ENCODE data around the gene CORO1A.
"Not testable (repeated sequence)": the region's sequence is repeated elsewhere in the genome, so short reads cannot be mapped to it uniquely, and the experiment has no call there.

The CORO1A gene

GRCh38 chr16:30170145-30170544, 13.3 kb upstream of the CORO1A start:
- DNase-seq (ENCODE audit: low read depth in 3 of 3), result not testable (repeated sequence)

- DNase-seq (ENCODE audit: low read depth in 3 of 3), result no peak
These were observed 10.3 kb upstream of the CORO1A start for GRCh38 chr16:30173054-30173453.

GRCh38 chr16:30176876-30177275, 6.5 kb upstream of the CORO1A start:
- not testable (repeated sequence) for DNase-seq (ENCODE audit: low read depth in 3 of 3)

GRCh38 chr16:30179195-30179594, 4.2 kb upstream of the CORO1A start:
- DNase-seq (ENCODE audit: low read depth in 3 of 3), result no peak

GRCh38 chr16:30179931-30180330, 3.5 kb upstream of the CORO1A start:
- no peak for DNase-seq (ENCODE audit: low read depth in 3 of 3)

- no peak for DNase-seq (ENCODE audit: low read depth in 3 of 3)
These were observed 2.7 kb upstream of the CORO1A start for GRCh38 chr16:30180741-30181140.

GRCh38 chr16:30184096-30184890, 891 bp downstream of the CORO1A start:
- DNase-seq (ENCODE audit: low read depth in 3 of 3), result peak in 2 of 3 experiments; percentile 38 to 68

GRCh38 chr16:30184891-30185682, 1.7 kb downstream of the CORO1A start:
- peak in 2 of 3 experiments; percentile 3 to 42 for DNase-seq (ENCODE audit: low read depth in 3 of 3)

GRCh38 chr16:30185683-30186421, 2.5 kb downstream of the CORO1A start:
- peak in 2 of 3 experiments; percentile 56 to 82 for DNase-seq (ENCODE audit: low read depth in 3 of 3)

- no peak for DNase-seq (ENCODE audit: low read depth in 3 of 3)
These were observed 3.0 kb downstream of the CORO1A start for GRCh38 chr16:30186444-30186781.

- DNase-seq (ENCODE audit: low read depth in 3 of 3), result peak; percentile 80 to 87 (median 85)
These were observed 3.6 kb downstream of the CORO1A start for GRCh38 chr16:30186782-30187555.

GRCh38 chr16:30187556-30187865, 4.1 kb downstream of the CORO1A start:
- no peak for DNase-seq (ENCODE audit: low read depth in 3 of 3)

GRCh38 chr16:30187971-30188561, 4.7 kb downstream of the CORO1A start:
- peak in 1 of 3 experiments; percentile 9 for DNase-seq (ENCODE audit: low read depth in 3 of 3)

- DNase-seq (ENCODE audit: low read depth in 3 of 3), result not testable (repeated sequence)
These were observed 7.8 kb downstream of the CORO1A start for GRCh38 chr16:30191158-30191557.

- DNase-seq (ENCODE audit: low read depth in 3 of 3), result not testable (repeated sequence)
These were observed 9.7 kb downstream of the CORO1A start for GRCh38 chr16:30193098-30193497.

GRCh38 chr16:30193615-30194014, 10.2 kb downstream of the CORO1A start, which contains the start of the genes BOLA2B and SLX1A:
Gene BOLA2B (minus strand): TSS chr16:30193666. CDS start chr16:30193595, 71 bp downstream.
Gene SLX1A (plus strand): TSS chr16:30193875. CDS start chr16:30194085, 210 bp downstream.
- not testable (repeated sequence) for DNase-seq (ENCODE audit: low read depth in 3 of 3)

GRCh38 chr16:30194172-30194925, 10.9 kb downstream of the CORO1A start:
- DNase-seq (ENCODE audit: low read depth in 3 of 3), result not testable (repeated sequence)

GRCh38 chr16:30197001-30197400, 13.6 kb downstream of the CORO1A start:
- DNase-seq (ENCODE audit: low read depth in 3 of 3), result not testable (repeated sequence)

GRCh38 chr16:30199049-30199448, 15.6 kb downstream of the CORO1A start, which contains the start of gene SULT1A3:
Gene SULT1A3 (plus strand): TSS chr16:30199255. CDS start chr16:30200729, 1,474 bp downstream.
- not testable (repeated sequence) for DNase-seq (ENCODE audit: low read depth in 3 of 3)

All from stimulated activated CD4-positive, alpha-beta T cell treated with anti-CD3 and anti-CD28 coated beads, TNF-alpha, amount 100 ng/mL, for 24 hours (primary cell).